PC-3 (cell line): ENCODE data around the gene SNX27.

ENCODE experiments used
- CTCF ChIP-seq: fragments of 300-600 bp; sonication (generic); conservative IDR thresholded peaks from 2 replicates; pipeline ENCODE4 v1.5.1; 2017; ENCODE audit warnings: antibody characterized with exemption, low read depth, mild to moderate bottlenecking, low read length
- EZH2 ChIP-seq: fragments of 300-600 bp; sonication (generic); IDR thresholded peaks from one replicate; pipeline ENCODE4 v1.6.1; 2017; ENCODE audit warnings: antibody characterized with exemption, mild to moderate bottlenecking, low read length; ENCODE audit not compliant: unreplicated experiment
- EZH2phosphoT487 ChIP-seq: fragments of 300-600 bp; sonication (generic); IDR thresholded peaks from 2 replicates; pipeline ENCODE4 v1.6.1; 2018; ENCODE audit warnings: mild to moderate bottlenecking, antibody characterized with exemption, low read length, borderline replicate concordance

- TF ChIP-seq EZH2 (no peak), CTCF (no peak), EZH2phosphoT487 (no peak)
These were observed 117.5 kb downstream of the SNX27 start for GRCh38 chr1:151729157-151729965.
